ENCODE measurements around the gene HLTF. TPM values are rescaled to one million over a fixed set of nuclear protein-coding genes. Genes with fewer than 3 reads are reported as not detected.

The HLTF gene, protein sequence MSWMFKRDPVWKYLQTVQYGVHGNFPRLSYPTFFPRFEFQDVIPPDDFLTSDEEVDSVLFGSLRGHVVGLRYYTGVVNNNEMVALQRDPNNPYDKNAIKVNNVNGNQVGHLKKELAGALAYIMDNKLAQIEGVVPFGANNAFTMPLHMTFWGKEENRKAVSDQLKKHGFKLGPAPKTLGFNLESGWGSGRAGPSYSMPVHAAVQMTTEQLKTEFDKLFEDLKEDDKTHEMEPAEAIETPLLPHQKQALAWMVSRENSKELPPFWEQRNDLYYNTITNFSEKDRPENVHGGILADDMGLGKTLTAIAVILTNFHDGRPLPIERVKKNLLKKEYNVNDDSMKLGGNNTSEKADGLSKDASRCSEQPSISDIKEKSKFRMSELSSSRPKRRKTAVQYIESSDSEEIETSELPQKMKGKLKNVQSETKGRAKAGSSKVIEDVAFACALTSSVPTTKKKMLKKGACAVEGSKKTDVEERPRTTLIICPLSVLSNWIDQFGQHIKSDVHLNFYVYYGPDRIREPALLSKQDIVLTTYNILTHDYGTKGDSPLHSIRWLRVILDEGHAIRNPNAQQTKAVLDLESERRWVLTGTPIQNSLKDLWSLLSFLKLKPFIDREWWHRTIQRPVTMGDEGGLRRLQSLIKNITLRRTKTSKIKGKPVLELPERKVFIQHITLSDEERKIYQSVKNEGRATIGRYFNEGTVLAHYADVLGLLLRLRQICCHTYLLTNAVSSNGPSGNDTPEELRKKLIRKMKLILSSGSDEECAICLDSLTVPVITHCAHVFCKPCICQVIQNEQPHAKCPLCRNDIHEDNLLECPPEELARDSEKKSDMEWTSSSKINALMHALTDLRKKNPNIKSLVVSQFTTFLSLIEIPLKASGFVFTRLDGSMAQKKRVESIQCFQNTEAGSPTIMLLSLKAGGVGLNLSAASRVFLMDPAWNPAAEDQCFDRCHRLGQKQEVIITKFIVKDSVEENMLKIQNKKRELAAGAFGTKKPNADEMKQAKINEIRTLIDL
- total RNA-seq (2014; rRNA removed; shearing (Covaris generic)): 87.6 and 89.5 TPM in 2 replicates
- 118 and 146 TPM in 2 replicates for polyA plus RNA-seq (2016; fragmentation: Nextera tagmentation; extraction: Ambion mirVana)
- long read RNA-seq, partial matches to known transcripts: 41 of 45 reads
- long read RNA-seq, other reads (novel, unspliced or antisense): 3 of 45 reads

DNA sequence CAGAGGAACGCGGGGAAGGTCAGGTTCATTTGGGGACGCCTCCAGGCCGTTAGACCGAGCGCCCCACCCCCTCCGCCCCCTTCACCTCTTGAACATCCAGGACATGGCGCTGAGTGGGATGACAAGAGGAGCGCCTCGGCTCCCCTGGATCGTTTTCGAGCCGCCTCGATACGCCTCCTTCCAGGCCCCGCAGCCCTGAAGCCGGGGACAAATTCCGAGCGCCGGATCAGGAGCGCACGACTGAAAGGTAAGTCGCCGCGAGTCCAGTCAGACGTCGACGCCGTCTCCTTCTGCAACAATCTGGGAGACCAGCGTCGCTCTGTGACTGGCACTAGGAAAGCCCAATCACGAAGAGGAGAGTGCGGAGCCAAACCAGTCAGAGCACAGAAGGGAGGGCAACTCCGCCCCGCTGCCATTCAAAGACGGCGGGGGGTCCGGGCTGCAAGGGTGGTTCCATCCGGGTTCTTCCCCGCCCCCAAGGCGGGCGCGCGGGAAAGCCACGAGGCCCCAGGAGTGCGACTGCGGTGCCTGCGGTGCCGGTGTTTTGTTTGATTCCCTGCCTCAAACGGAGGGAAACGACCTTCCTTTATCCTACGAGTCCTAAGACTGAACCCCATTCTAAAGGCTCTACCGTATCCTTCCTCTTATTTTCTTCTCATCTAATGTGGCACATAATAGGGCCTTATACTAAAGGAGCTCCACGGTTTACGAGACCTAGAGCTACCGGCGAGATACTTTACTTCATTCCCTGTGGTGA lies at the start of gene HLTF:
TSS of gene HLTF (minus strand) at position 302 of the 757 bp plus-strand sequence. CDS start at position 105, 197 bp downstream.
- peak within 1 kb of the TSS; percentile 77 for H3K4me3 Mint-ChIP-seq
- peaks cover 23% of the 10 kb centered on the region for H3K27me3 Mint-ChIP-seq (ENCODE audit: insufficient read depth, low read depth, poor library complexity)
- H3K79me2 ChIP-seq (replicated peaks; ENCODE audit: insufficient read depth): peaks cover 42% of the 10 kb centered on the region
- H3K4me3 ChIP-seq: peak within 1 kb of the TSS; percentile 72
- peaks cover 32% of the 10 kb centered on the region for H3K36me3 Mint-ChIP-seq (ENCODE audit: low read depth)
- H2AFZ ChIP-seq: peak within 1 kb of the TSS; percentile 32
- H3K4me1 ChIP-seq (ENCODE audit: insufficient read depth): peaks cover 14% of the 10 kb centered on the region
- peak within 1 kb of the TSS; percentile 93 for H3K4me2 ChIP-seq
- ATAC-seq (peak; percentile 98), DNase-seq (ENCODE audit: low spot score) (peak; percentile 100)
- peak within 1 kb of the TSS; percentile 75; the same call in 1 of the 2 replicates for H3K27ac ChIP-seq (ENCODE audit: low read depth)
- H3K9me2 ChIP-seq (ENCODE audit: insufficient read depth): peaks cover 3% of the 10 kb centered on the region; the same call in 1 of the 2 replicates
- H3K27me3 ChIP-seq (ENCODE audit: insufficient read depth): peaks cover 19% of the 10 kb centered on the region
- H3K9me3 Mint-ChIP-seq: peaks cover 8% of the 10 kb centered on the region
- H3K4me1 Mint-ChIP-seq: peaks cover 17% of the 10 kb centered on the region
- peaks cover 10% of the 10 kb centered on the region; the same call in 1 of the 2 replicates for H3K36me3 ChIP-seq (ENCODE audit: insufficient read depth)
- H3F3A ChIP-seq (replicated peaks; ENCODE audit: low read depth): 0 out of 2 replicates have a peak, but pooled peaks cover 3% of the 10 kb centered on the region
- peak within 1 kb of the TSS; percentile 93 for H3K27ac Mint-ChIP-seq
- peaks cover 18% of the 10 kb centered on the region for H4K20me1 ChIP-seq (replicated peaks; ENCODE audit: insufficient read depth)
- TF ChIP-seq, protein P1, sequence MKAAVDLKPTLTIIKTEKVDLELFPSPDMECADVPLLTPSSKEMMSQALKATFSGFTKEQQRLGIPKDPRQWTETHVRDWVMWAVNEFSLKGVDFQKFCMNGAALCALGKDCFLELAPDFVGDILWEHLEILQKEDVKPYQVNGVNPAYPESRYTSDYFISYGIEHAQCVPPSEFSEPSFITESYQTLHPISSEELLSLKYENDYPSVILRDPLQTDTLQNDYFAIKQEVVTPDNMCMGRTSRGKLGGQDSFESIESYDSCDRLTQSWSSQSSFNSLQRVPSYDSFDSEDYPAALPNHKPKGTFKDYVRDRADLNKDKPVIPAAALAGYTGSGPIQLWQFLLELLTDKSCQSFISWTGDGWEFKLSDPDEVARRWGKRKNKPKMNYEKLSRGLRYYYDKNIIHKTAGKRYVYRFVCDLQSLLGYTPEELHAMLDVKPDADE (IDR thresholded peaks at IDR 0.05): 0 out of 2 replicates have a peak, but pooled peaks have one; percentile 15
- peak; percentile 83 for TF ChIP-seq CREB1 (CRISPR knock-in tag; IDR thresholded peaks at IDR 0.05; ENCODE audit: low read depth)
- TF ChIP-seq POLR2AphosphoS5 (IDR thresholded peaks at IDR 0.05; ENCODE audit: low read depth): peak; percentile 78
- 0 out of 2 replicates have a peak, but pooled peaks have one; percentile 32 for TF ChIP-seq ZNF114 (CRISPR knock-in tag; IDR thresholded peaks at IDR 0.05)
- TF ChIP-seq ZNF331 (CRISPR knock-in tag; IDR thresholded peaks at IDR 0.05; ENCODE audit: low read depth): no peak

DNA sequence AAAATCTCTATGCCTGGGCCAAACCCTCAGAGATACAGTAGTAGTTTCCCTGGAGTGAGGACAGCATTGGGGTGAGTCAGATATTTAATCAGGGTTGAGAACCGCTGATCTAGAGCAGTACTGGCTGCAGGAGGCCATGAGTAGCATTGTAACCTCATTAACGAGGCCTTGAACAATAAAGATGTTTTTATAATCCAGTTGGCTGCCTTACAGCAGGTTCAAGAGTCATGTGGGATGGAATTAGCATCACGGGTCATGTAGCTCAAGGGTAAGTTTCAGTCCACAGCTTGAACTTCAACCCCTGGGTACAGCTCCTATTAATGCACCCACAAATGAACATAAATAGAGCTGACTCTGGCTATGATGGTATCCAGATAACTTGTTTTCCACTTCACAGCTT lies 48.2 kb upstream of the HLTF start:
- Histone ChIP-seq H3K27ac (ENCODE audit: low read depth) (0 out of 2 replicates have a peak overlapping the region, but pooled peaks have one; percentile 36), H3F3A (replicated peaks; ENCODE audit: low read depth) (no peaks in the 10 kb centered on the region), H3K4me3 (no peak overlapping the region), H3K36me3 (ENCODE audit: insufficient read depth) (no peaks in the 10 kb centered on the region), H3K79me2 (replicated peaks; ENCODE audit: insufficient read depth) (peaks cover 74% of the 10 kb centered on the region), H3K27me3 (ENCODE audit: insufficient read depth) (no peaks in the 10 kb centered on the region), H2AFZ (no peak overlapping the region), H4K20me1 (replicated peaks; ENCODE audit: insufficient read depth) (0 out of 2 replicates have a peak, but pooled peaks cover 3% of the 10 kb centered on the region), H3K9me2 (ENCODE audit: insufficient read depth) (no peaks in the 10 kb centered on the region), H3K4me2 (no peak overlapping the region), H3K4me1 (ENCODE audit: insufficient read depth) (peaks cover 44% of the 10 kb centered on the region)
- H3K4me3 Mint-ChIP-seq: no peak overlapping the region
- H3K36me3 Mint-ChIP-seq (ENCODE audit: low read depth): peaks cover 4% of the 10 kb centered on the region
- peak overlapping the region; percentile 2 for H3K27ac Mint-ChIP-seq
- ATAC-seq: no peak
- peaks cover 3% of the 10 kb centered on the region for H3K27me3 Mint-ChIP-seq (ENCODE audit: insufficient read depth, low read depth, poor library complexity)
- H3K4me1 Mint-ChIP-seq: peaks cover 58% of the 10 kb centered on the region
- no peak for DNase-seq (ENCODE audit: low spot score)
- H3K9me3 Mint-ChIP-seq: no peaks in the 10 kb centered on the region
- TF ChIP-seq STAT1 (IDR thresholded peaks at IDR 0.05; ENCODE audit: unreplicated experiment) (no peak), ZNF331 (CRISPR knock-in tag; IDR thresholded peaks at IDR 0.05; ENCODE audit: low read depth) (no peak), CREB1 (CRISPR knock-in tag; IDR thresholded peaks at IDR 0.05; ENCODE audit: low read depth) (no peak), POLR2AphosphoS5 (IDR thresholded peaks at IDR 0.05; ENCODE audit: low read depth) (no peak), JUNB (IDR thresholded peaks at IDR 0.05; ENCODE audit: unreplicated experiment) (no peak), EZH2phosphoT487 (IDR thresholded peaks at IDR 0.05; ENCODE audit: unreplicated experiment) (no peak), NANOG (IDR thresholded peaks at IDR 0.05; ENCODE audit: borderline replicate concordance) (no peak), EZH2 (IDR thresholded peaks at IDR 0.05; ENCODE audit: low read depth, unreplicated experiment) (no peak), ZNF114 (CRISPR knock-in tag; IDR thresholded peaks at IDR 0.05) (no peak)
- TF ChIP-seq, protein P1 (IDR thresholded peaks at IDR 0.05): no peak
- TF ChIP-seq, protein P2, sequence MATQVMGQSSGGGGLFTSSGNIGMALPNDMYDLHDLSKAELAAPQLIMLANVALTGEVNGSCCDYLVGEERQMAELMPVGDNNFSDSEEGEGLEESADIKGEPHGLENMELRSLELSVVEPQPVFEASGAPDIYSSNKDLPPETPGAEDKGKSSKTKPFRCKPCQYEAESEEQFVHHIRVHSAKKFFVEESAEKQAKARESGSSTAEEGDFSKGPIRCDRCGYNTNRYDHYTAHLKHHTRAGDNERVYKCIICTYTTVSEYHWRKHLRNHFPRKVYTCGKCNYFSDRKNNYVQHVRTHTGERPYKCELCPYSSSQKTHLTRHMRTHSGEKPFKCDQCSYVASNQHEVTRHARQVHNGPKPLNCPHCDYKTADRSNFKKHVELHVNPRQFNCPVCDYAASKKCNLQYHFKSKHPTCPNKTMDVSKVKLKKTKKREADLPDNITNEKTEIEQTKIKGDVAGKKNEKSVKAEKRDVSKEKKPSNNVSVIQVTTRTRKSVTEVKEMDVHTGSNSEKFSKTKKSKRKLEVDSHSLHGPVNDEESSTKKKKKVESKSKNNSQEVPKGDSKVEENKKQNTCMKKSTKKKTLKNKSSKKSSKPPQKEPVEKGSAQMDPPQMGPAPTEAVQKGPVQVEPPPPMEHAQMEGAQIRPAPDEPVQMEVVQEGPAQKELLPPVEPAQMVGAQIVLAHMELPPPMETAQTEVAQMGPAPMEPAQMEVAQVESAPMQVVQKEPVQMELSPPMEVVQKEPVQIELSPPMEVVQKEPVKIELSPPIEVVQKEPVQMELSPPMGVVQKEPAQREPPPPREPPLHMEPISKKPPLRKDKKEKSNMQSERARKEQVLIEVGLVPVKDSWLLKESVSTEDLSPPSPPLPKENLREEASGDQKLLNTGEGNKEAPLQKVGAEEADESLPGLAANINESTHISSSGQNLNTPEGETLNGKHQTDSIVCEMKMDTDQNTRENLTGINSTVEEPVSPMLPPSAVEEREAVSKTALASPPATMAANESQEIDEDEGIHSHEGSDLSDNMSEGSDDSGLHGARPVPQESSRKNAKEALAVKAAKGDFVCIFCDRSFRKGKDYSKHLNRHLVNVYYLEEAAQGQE (IDR thresholded peaks at IDR 0.05; ENCODE audit: unreplicated experiment): no peak

All from GM23338 (cell line).